ENCODE results near the gene RSAD2.
"Not testable (repeated sequence)": the region's sequence is repeated elsewhere in the genome, so short reads cannot be mapped to it uniquely, and the experiment has no call there.

Gene RSAD2

GRCh38 chr2:6928452-6928851 is 50.9 kb downstream of the RSAD2 start:
- no peak for DNase-seq

- no peak for DNase-seq
Measured at GRCh38 chr2:6929196-6929819, 51.7 kb downstream of the RSAD2 start.

GRCh38 chr2:6930923-6931647 is 53.5 kb downstream of the RSAD2 start:
- DNase-seq = no peak

GRCh38 chr2:6931753-6932152 is 54.2 kb downstream of the RSAD2 start:
- no peak for DNase-seq

GRCh38 chr2:6932206-6932605 is 54.6 kb downstream of the RSAD2 start:
- no peak for DNase-seq

GRCh38 chr2:6932828-6933227 is 55.3 kb downstream of the RSAD2 start:
- no peak for DNase-seq

- DNase-seq = no peak
Measured at GRCh38 chr2:6933911-6934310, 56.3 kb downstream of the RSAD2 start.

- DNase-seq = no peak
Measured at GRCh38 chr2:6934345-6934744, 56.8 kb downstream of the RSAD2 start.

GRCh38 chr2:6934758-6935651 is 57.4 kb downstream of the RSAD2 start:
- no peak for DNase-seq

- not testable (repeated sequence) for DNase-seq
Measured at GRCh38 chr2:6935652-6936020, 58.1 kb downstream of the RSAD2 start.

GRCh38 chr2:6937157-6937556 is 59.6 kb downstream of the RSAD2 start:
- DNase-seq = no peak

- no peak for DNase-seq
Measured at GRCh38 chr2:6937582-6937981, 60.0 kb downstream of the RSAD2 start.

GRCh38 chr2:6939071-6939470 is 61.5 kb downstream of the RSAD2 start:
- DNase-seq = no peak

- no peak for DNase-seq
Measured at GRCh38 chr2:6940820-6941219, 63.2 kb downstream of the RSAD2 start.

- DNase-seq = no peak
Measured at GRCh38 chr2:6941299-6942046, 63.9 kb downstream of the RSAD2 start.

GRCh38 chr2:6942848-6943247 is 65.3 kb downstream of the RSAD2 start:
- no peak for DNase-seq

- no peak for DNase-seq
Measured at GRCh38 chr2:6943523-6943922, 65.9 kb downstream of the RSAD2 start.

GRCh38 chr2:6943971-6944370 is 66.4 kb downstream of the RSAD2 start:
- no peak for DNase-seq

GRCh38 chr2:6944555-6944954 is 67.0 kb downstream of the RSAD2 start:
- DNase-seq = no peak

GRCh38 chr2:6945087-6945813 is 67.7 kb downstream of the RSAD2 start:
- no peak for DNase-seq

- no peak for DNase-seq
Measured at GRCh38 chr2:6945821-6946220, 68.2 kb downstream of the RSAD2 start.

- no peak for DNase-seq
Measured at GRCh38 chr2:6946722-6947121, 69.1 kb downstream of the RSAD2 start.

Measured in CD4-positive, alpha-beta T cell treated with Interleukin-10 for 1 hour (primary cell).